NCI-H82 (cell line): ENCODE results near the gene DOCK1.
"Not testable (repeated sequence)": the region's sequence is repeated elsewhere in the genome, so short reads cannot be mapped to it uniquely, and the experiment has no call there.

Experiments used
- DNase-seq: peaks from one replicate; lab custom pipeline; 2025; lab: John Stamatoyannopoulos, UW

Gene DOCK1

DNA sequence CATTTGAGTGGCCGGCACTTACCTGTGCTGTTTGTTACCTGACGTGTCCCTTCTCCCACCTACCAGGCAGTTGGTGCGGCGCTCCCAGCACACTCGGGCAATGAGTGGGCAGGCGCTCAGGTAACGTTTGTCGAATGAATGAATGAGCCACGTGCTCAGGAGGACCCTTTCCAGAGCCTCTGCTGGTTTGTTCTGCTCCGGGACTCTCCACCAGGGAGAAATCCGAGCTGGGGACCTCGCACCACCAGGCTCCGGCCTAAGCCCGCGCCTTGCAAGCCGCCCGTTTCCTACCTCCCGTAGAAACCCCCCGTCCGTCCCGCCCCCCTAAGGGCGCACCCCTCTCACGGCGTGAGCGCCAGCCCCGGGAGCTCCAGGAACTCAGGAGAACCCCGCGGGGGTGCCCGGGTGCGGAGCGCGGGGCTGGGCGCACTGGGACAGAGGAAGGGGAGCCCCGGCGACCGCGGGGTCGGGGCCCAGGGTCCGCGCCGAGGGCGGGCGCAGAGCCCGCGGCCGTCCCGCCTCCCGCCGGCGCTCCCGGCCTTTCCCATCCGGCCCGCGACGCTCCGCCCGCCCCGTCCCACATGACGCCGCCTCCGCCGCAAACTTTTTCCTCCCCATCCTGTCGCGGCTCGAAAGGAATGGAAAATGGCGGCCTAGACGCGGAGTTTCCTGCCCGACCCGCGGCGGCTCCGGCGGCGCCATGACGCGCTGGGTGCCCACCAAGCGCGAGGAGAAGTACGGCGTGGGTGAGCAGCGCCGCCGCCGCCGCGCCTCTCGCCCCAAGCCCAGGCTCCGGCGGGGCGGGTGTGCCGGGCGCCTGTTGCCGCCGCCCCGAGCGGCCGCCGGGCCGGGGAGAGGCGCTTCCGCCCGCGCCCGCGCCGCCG lies at the start of gene DOCK1:
Gene DOCK1 (plus strand): TSS at position 611 of the 884 bp plus-strand sequence. CDS start 90 bp downstream, at position 701.
- peak; percentile 61 for DNase-seq

DNA sequence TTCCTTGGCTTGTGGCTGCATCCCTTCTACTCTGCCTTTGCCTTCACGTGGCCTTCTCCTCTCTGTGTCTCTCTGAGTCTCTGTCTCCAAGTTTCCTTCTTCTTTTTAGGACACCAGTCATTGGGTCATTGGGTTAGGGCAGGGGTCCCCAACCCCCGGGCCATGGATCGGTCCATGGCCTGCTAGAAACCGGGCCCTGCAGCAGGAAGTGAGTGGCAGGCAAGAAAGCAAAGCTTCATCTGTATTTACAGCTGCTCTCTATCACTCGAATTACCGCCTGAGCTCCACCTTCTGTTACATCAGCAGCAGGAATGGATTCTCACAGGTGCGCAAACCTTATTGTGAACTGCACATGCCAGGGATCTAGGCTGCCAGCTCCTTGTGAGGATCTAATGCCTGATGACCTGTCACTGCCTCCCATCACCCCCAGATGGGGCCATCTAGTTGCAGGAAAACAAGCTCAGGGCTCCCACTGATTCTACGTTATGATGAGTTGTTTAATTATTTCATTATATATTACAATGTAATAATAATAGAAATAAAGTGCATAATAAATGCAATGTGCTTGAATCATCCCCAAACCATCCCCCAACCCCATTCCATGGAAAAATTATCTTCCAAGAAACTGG lies 47.9 kb upstream of the DOCK1 start:
- no peak for DNase-seq

DNA sequence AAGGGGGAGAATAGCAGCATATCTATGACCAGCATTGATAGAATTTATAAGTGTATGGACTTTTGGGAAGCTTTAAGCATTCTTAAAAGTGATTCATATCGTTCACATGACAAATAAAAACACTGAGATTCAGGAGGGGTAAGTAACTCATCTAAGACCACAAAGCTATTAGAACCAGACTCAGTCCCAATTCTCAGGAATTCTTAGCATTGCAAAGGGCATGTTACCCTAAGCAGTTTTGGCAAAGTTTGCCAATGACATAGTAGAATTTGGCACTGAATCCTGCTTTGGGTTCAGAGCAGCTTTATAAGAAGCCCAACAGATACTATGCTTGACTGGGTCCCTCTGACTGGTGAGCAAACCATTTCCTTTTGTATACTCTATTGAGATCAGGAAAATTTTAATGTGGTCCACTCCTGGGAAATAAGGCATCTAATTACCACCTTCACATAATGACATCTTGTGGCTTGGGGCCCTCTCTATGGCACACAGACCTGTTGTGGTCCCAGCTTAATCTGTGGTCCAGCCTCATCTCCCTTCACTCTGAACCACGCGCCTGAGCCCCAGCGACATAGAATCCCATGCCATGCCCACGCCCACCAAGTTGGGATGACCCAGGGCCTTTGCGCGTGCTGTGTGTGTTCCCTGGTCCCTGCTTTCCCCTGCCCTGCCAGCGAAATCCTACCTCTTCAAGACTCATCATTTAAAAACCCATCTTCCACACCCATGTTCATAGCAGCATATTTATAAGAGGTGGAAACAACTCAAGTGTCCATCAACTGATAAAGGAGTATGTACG lies 37.5 kb upstream of the DOCK1 start:
- no peak for DNase-seq

DNA sequence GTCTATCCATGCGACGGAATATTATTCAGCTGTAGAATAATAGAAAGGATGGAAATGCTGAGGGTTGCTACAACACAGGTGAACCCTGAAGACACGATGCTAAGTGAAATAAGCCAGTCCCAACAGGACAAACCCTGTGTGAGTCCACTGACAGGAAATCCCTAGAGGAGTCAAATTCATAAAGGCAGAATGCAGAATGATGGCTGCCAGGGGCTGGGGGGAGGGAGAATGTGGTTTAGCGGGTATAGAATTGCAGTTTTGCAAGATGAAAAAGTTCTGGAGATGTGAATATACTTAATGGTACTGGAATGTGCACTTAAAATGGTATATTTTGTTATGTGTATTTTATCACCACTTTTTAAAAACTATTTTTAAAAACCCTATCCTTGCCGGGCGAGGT lies 36.9 kb upstream of the DOCK1 start:
- no peak for DNase-seq

DNA sequence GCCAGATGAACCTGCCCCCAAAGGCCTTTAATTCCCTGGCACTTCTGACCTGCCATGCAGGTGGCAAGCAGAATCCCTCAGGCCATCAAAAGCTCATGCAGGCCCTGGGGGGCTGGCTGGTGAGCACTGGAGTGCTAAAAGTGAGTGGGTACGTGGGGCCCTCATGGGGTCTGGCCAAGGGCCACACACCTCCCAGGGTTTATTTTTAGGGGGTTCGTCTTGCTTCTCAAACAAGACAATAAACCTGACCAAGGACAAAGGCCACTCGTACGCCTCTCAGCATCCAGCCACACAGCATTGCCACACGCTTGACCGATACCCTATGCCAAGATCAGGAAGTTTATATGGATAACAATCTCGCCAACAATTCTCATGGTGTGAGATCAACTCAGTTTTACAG lies 33.1 kb upstream of the DOCK1 start:
- DNase-seq, result no peak

DNA sequence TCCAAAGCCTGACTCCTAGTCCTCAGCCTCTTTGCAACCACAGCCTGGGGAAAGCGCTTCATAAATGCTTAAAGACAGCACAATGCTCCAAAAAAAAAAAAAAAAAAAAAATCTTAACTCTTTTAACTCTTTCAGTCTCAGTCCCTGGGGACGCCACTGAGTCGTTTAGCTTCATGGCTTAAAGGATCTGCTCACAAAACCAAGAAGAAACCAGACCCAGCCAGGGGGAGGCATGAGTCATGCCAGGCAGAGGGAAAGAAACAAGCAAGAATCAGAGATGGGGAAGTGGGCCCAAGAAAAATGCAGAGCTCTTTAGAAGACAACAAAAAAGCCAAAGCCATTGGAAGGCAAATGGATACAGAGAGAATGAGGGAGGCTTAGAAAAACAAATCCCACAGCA lies 32.5 kb upstream of the DOCK1 start:
- no peak for DNase-seq

DNA sequence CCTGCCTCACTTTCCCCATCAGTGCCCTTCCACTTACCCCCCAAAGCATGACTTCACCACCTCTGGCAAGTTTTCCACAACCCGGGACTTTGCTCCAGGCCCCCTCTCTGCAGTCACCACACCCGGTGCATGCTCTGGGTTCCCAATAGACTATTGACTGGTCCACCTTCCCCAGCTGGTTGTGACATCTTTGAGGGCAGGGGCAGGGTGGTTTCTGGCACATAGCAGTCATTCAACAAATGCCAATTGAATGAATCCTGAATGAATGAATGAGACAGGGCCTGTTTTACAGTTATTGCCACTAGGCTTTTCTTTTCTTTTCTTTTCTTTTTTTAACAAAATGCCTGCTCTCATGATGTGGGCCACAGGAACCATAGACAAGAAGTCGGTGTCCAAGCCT lies 28.8 kb upstream of the DOCK1 start:
- DNase-seq, result no peak

DNA sequence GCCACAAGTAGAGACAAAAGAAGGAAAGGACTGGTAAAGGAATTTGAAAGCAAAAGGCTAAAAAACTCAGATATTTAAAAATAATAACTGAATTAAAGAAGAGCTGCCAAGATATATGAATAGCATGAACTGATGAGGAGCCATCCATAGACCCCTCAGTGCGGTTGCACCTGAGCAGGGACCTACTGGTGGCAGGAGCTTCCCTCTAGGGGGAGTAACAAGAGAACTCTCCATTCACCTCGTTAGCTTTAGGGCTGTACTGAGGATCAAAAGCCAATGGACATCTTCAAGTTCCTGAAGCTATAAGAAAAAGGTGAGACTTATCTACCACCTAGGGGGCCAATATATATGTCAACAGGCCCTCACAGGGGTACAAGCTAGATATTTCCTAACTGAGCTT lies 27.8 kb upstream of the DOCK1 start:
- no peak for DNase-seq

DNA sequence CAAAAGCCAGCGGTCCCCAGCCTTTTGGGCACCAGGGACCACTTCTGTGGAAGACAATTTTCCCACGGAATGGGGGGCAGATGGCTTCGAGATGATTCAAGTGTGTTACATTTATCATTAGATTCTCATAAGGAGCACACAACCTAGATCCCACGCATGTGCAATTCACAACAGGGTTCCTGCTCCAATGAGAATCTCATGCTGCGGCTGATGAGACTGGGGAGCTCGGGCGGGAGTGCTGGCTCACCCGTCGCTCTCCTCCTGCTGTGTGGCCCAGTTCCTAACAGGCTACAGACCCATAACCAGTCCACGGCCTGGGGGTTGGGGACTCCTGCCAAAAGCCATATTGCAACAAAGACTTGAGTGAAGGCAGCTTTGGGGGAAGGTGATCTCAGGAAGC lies 26.6 kb upstream of the DOCK1 start:
- DNase-seq, result no peak

DNA sequence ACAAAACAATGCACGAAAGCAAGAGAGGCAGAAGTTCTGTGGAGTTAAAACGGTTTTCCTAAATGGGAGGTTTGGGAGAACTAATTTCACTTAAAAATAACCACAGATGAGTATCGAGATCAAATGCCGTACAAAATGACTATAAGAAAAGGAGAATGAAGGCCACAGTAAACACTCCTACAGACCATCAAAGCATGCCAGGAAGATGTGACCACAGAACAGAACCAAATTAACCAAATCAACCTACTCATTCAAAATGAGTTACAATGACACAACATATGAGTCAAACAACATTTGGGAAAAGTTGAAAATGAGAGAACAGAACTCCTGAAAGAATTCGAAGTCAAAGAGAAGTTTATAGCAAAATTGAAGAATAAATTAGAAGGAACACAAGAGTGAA lies 24.3 kb upstream of the DOCK1 start:
- DNase-seq, result no peak

DNA sequence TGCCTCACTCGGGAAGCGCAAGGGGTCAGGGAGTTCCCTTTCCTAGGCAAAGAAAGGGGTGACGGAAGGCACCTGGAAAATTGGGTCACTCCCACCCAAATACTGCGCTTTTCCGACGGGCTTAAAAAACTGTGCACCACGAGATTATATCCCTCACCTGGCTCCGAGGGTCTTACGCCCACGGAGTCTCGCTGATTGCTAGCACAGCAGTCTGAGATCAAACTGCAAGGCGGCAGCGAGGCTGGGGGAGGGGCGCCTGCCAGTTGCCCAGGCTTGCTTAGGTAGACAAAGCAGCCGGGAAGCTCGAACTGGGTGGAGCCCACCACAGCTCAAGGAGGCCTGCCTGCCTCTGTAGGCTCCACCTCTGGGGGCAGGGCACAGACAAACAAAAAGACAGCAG lies 23.2 kb upstream of the DOCK1 start:
- DNase-seq, result not testable (repeated sequence)

DNA sequence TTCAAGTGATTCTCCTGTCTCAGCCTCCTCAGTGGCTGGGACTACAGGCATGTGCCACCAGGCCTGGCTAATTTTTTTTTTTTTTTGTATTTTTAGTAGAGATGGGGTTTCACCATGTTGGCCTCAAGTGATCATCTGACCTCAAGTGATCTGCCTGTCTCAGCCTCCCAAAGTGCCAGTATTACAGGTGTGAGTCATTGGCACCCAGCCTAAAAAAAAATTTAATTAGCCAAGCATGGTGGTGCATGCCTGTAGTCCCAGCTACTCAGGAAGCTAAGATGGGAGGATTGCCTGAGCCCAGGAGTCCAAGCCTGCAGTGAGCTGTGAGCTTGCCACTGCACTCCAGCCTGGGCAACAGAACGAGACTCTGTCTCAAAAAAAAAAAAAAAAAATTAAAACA lies 16.8 kb upstream of the DOCK1 start:
- DNase-seq, result not testable (repeated sequence)

DNA sequence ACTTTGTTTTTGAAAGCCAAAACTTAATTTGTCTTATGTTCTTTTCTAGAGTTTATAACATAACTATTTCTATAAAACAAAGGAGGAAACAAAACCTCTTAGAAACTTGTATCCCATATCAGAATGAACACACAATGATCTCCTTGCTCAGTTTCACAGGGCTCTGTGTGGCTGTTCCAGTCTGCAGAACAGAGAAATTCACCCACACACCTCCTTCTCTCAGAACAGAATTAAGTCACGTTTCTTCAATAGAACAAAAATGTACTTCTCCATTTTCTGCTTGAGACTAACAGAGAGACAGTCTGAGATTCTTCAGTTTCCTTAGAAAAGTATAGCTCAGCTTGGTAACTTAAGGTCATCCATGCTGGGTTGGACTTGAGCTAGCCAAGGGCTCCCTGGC lies 15.8 kb upstream of the DOCK1 start:
- DNase-seq, result no peak

DNA sequence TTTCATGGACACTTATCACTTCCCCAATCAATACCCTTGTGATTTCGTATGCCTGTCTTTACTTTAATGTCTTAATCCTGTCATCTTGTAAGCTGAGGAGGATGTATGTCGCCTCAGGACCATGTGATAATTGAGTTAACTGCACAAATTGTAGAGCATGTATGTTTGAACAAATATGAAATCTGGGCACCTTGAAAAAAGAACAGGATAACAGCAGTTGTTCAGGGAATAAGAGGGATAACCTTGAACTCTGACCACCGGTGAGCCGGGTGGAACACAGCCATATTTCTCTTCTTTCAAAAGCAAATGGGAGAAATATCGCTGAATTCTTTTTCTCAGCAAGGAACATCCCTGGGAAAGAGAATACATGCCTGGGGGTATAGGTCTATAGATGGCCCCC lies 14.4 kb upstream of the DOCK1 start:
- DNase-seq, result not testable (repeated sequence)

DNA sequence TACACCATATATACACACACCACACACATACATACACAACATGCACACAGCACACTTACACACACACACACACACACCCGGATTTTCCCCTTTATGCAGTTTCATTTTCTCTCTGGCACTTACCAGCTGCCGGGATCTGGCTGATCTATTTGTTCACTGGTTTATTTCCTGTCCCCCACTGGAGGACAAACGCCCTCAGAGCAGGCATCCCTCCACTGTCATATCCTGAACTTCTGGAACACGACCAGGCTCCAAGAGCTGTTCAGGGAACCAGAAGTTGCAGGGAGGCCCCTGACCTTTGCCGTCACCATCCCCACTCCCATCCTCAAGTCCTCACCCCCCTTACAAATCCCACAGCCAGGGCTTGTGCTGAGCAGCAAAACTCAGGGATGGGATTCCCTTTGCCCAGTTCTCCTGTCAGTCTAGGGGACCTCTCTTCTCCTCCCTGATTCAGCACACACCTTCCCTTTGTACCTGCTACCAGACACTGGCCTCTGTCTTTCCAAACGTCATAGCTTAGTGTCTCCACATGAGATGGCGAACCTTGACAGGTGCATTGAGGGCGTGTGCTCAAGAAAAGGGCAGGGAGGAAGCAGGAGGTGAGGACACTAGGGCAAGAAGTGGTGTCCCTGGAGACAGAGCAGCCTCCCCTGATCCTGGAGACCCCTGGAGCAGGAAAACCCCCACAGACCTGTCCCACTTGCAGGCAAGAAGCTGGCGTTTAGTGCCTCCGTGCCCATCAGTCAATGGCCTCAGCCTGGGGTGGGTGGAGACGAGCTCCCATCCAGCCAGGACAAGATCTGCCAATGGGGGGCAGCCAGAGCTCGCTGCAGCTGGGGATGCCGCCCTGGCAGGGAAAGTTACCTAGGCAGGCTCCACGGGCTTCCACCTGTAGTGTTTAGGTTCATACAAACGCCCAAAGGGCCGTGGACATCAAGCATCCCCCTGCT lies 12.7 kb upstream of the DOCK1 start:
- DNase-seq, result no peak

DNA sequence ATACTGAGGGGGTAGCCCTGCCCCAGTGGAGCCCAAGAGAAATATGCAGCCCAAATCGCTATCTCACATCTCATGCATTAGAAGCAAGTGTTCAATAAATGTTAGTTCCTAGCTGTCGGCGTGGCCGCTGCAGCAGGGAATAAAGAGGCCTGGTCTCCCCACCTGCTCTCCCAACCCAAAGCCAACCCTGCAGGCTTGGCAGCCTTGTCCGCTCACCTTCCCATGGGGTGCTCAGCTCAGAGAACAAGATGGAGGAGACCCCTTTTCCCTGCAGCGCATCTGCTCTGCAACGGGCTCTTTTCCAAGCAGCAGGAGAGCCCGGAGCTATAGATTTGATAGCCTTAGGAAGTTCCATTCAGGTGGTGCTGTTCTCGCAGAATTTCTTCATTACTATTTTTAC lies 12.0 kb upstream of the DOCK1 start:
- no peak for DNase-seq

DNA sequence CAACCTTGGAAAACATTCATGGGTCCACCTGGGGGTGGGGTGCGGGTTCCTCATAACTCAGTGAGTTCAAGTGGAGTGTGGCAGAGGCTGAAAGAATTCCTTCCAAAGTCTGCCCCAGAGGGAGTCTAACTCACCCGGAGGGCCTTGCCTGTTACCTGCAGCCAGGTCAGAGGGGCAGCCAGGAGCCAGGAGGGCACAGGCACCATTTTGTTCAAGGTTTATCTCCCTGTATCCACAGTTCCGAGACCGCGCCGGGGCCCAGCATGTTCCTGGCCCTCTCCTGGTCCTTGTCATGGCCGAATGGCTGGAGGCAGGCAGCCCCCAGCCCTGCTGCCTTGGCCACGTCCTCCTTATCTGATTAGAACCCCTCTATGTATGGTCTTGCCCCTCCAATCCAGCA lies 11.4 kb upstream of the DOCK1 start:
- DNase-seq, result no peak

DNA sequence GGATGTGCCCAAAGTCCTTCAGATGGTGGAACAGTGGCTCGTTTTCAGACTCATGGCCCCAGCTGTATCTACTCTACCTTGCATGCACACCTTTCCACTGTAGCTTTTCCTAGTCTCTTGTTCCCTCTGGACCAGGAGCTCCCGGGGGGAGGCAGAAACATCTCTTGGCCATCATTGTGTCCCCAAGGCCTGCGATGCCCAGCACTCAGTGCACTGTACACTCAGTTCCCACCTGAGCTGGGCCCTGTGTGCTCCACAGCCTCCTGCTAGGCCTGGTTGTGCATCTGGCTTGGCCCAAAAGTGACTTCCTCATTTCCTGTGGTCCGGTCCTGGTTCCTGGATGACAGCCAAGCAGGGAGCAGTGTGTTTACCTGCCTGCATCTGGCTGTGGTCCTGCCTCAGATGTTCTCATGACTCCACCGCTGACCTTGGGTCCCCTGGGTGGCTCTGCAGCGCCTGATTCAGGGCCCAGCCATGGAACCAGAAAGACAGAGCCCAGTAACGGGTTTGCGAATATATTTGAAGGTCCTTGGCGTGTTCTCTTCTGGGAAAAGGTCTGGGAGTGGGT lies 9.9 kb upstream of the DOCK1 start:
- DNase-seq, result no peak

DNA sequence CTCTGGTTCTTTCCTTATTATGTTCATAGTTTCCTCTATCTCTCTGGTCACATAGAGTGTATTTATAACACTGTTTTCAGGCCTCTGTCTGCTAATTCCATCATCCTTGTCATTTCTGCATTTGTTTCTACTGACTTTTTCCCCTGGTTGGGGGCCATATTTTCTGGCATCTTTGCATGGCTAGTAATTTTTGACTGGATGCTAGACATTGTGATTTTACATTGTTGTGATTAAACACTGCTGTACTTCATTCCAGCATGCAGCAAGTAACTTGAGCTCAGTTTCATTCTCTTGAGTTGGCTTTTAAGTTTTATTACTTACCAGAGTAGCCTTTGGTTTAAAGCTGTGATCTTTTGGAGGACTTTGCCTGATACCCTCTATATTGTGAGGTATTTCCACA lies 6.8 kb upstream of the DOCK1 start:
- no peak for DNase-seq

DNA sequence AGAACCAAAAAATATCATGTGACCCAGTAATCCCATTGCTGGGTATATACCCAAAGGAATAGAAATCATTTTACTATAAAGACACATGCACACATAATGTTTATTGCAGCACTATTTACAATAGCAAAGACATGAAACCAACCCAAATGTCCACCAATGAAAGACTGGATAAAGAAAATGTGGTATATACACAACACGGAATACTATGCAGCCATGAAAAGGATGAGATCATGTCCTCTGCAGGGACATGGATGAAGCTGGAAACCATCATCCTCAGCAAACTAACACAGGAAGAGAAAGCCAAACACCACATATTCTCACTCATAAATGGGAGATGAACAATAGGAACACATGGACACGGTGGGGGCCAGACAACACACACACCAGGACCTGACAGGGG lies 5.7 kb upstream of the DOCK1 start:
- DNase-seq, result not testable (repeated sequence)

DNA sequence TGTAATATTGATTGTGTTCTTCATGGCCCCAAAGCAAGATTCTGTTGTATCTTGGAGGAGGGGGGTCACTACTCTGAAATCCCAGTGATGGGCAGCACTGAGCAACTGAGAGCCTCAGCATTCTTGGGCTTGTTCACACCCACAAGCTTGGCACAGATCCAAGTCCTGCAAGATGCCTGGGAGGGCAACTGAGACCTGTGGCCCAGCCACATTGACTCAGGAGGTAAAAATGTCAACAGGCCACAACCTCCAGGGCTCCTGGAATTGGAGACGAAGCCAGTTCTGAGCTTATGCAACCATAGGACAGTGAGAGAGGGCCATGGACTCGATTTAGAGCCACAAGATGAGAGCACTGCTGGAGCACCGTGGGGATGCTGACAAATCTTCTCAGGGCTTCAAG lies 3.1 kb upstream of the DOCK1 start:
- DNase-seq, result peak; percentile 3
